Measurements from ENCODE around the gene BABAM2. TPM values are rescaled to one million over a fixed set of nuclear protein-coding genes. Genes with fewer than 3 reads are reported as not detected.
"Not testable (repeated sequence)": the region's sequence is repeated elsewhere in the genome, so short reads cannot be mapped to it uniquely, and the experiment has no call there.

BABAM2 gene
- total RNA-seq, 1 donor from 2014 or later = 35.3 TPM

DNA sequence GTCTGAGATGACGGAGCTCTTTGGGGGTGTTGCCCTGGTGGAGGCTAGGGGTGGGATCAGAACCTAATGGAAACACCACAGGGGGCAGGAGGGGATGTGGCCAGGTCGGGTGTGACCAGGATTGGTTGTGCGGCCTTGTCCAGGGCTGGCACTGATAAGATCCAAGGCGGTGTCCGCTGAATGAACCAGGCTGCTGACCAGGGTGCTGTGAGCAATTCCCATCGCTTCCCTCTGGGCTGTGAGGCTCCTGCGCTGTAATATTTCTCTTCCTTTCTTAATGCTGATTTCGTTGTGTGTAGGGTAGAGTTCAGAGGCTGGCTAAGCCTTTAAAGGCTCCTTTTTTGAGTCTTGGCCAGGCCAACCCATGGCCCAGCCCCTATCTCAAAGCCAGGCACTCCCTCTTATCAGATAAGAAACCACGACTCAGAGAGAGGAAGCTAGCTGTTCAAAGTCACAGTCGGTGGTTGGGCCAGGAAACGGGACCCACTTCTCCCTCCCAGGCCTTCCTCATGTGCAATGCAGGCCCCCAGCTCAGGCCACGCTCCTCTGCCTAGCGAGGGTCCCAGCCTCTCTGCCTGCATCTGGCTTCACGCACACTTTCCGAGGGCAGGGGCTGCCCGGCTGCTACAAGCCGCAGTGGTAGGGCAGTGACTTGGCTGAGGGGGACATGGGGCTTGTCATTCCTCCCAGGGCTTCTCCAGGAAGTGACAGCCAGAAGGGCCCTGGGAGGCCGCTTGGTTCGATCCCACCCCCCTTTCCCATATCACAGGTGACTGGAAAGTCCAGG is 476.2 kb downstream of the BABAM2 start:
- DNase-seq (ENCODE audit: low read depth) = no peak
- no peak for TF ChIP-seq CTCF (IDR thresholded peaks at IDR 0.05; ENCODE audit: insufficient read depth, low read length, poor library complexity, severe bottlenecking)
- Histone ChIP-seq H3K4me3 (ENCODE audit: low read depth, low read length) (no peak overlapping the region), H3K27me3 (ENCODE audit: control insufficient read depth, insufficient read depth, low read length) (no peaks in the 10 kb centered on the region), H3K36me3 (ENCODE audit: control insufficient read depth, insufficient read depth, low read length) (no peaks in the 10 kb centered on the region)

- no peak for TF ChIP-seq CTCF (IDR thresholded peaks at IDR 0.05; ENCODE audit: insufficient read depth, low read length, poor library complexity, severe bottlenecking)
- DNase-seq (ENCODE audit: low read depth) = no peak
- Histone ChIP-seq H3K4me3 (ENCODE audit: low read depth, low read length) (no peak overlapping the region), H3K36me3 (ENCODE audit: control insufficient read depth, insufficient read depth, low read length) (no peaks in the 10 kb centered on the region), H3K27me3 (ENCODE audit: control insufficient read depth, insufficient read depth, low read length) (no peaks in the 10 kb centered on the region)
Measured at GRCh38 chr2:28367667-28368356, 477.3 kb downstream of the BABAM2 start.

GRCh38 chr2:28368357-28368798 is 477.8 kb downstream of the BABAM2 start:
- Histone ChIP-seq H3K4me3 (ENCODE audit: low read depth, low read length) (no peak overlapping the region), H3K27me3 (ENCODE audit: control insufficient read depth, insufficient read depth, low read length) (no peaks in the 10 kb centered on the region), H3K36me3 (ENCODE audit: control insufficient read depth, insufficient read depth, low read length) (no peaks in the 10 kb centered on the region)
- DNase-seq (ENCODE audit: low read depth) = no peak
- TF ChIP-seq CTCF (IDR thresholded peaks at IDR 0.05; ENCODE audit: insufficient read depth, low read length, poor library complexity, severe bottlenecking) = no peak

DNA sequence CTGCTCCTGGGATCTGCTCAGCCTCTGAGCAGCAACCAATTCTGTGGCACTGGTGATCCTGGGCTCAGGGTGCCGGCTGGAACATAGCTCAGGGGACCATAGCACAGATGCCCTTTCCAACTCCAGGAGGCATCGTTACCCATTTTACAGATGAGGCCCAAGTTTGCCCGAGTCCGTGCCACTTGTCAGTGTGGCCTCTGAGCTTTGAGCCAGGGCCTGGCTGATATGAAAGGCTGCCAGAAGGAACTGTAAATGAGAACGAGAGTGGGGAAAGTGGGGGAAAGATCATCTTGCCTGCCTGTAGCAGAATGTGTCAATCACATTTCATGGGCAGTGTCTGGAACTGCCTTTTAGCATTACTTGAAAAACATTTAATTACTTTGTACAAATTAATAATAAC is 478.8 kb downstream of the BABAM2 start:
- H3K4me3 ChIP-seq (ENCODE audit: low read depth, low read length) = no peak overlapping the region
- no peaks in the 10 kb centered on the region for H3K27me3 ChIP-seq (ENCODE audit: control insufficient read depth, insufficient read depth, low read length)
- H3K36me3 ChIP-seq (ENCODE audit: control insufficient read depth, insufficient read depth, low read length) = no peaks in the 10 kb centered on the region
- no peak for TF ChIP-seq CTCF (IDR thresholded peaks at IDR 0.05; ENCODE audit: insufficient read depth, low read length, poor library complexity, severe bottlenecking)
- DNase-seq (ENCODE audit: low read depth) = no peak

- no peak for DNase-seq (ENCODE audit: low read depth)
- no peaks in the 10 kb centered on the region for H3K27me3 ChIP-seq (ENCODE audit: control insufficient read depth, insufficient read depth, low read length)
- no peaks in the 10 kb centered on the region for H3K36me3 ChIP-seq (ENCODE audit: control insufficient read depth, insufficient read depth, low read length)
- TF ChIP-seq CTCF (IDR thresholded peaks at IDR 0.05; ENCODE audit: insufficient read depth, low read length, poor library complexity, severe bottlenecking) = no peak
- H3K4me3 ChIP-seq (ENCODE audit: low read depth, low read length) = no peak overlapping the region
Measured at GRCh38 chr2:28370354-28370753, 479.8 kb downstream of the BABAM2 start.

GRCh38 chr2:28371728-28372127 is 481.2 kb downstream of the BABAM2 start:
- not testable (repeated sequence) for DNase-seq (ENCODE audit: low read depth)

More at GRCh38 chr2:28371728-28372127, 481.2 kb downstream of the BABAM2 start:
- H3K27me3 ChIP-seq (ENCODE audit: control insufficient read depth, insufficient read depth, low read length); H3K36me3 ChIP-seq (ENCODE audit: control insufficient read depth, insufficient read depth, low read length); H3K4me3 ChIP-seq (ENCODE audit: low read depth, low read length): not testable (repeated sequence)
